ENCODE results near the gene RRP8. TPM values are rescaled to one million over a fixed set of nuclear protein-coding genes. Genes with fewer than 3 reads are reported as not detected.

Gene RRP8
- total RNA-seq, 1 donor from 2014 or later: 21.7 TPM

GRCh38 chr11:6636480-6636879 lies 33.1 kb upstream of the RRP8 start:
- Mint-ChIP-seq H3K36me3 (ENCODE audit: insufficient read depth) (peaks cover 10% of the 10 kb centered on the region), H3K27ac (no peak overlapping the region), H3K4me1 (ENCODE audit: low read depth) (peaks cover 5% of the 10 kb centered on the region), H3K9me3 (ENCODE audit: low read depth) (no peaks in the 10 kb centered on the region), H3K4me3 (ENCODE audit: low read depth) (no peak overlapping the region), H3K27me3 (peaks cover 5% of the 10 kb centered on the region)
- no peak for DNase-seq (ENCODE audit: low spot score, unreplicated experiment)
- no peak for TF ChIP-seq CTCF (IDR thresholded peaks at IDR 0.05; ENCODE audit: unreplicated experiment)

- H3K4me1 Mint-ChIP-seq (ENCODE audit: low read depth): peaks cover 5% of the 10 kb centered on the region
- H3K27ac Mint-ChIP-seq: peak overlapping the region; percentile 15
- no peak overlapping the region for H3K4me3 Mint-ChIP-seq (ENCODE audit: low read depth)
- DNase-seq (ENCODE audit: low spot score, unreplicated experiment): no peak
- H3K27me3 Mint-ChIP-seq: peaks cover 15% of the 10 kb centered on the region
- TF ChIP-seq CTCF (IDR thresholded peaks at IDR 0.05; ENCODE audit: unreplicated experiment): no peak
- peaks cover 17% of the 10 kb centered on the region for H3K36me3 Mint-ChIP-seq (ENCODE audit: insufficient read depth)
- no peaks in the 10 kb centered on the region for H3K9me3 Mint-ChIP-seq (ENCODE audit: low read depth)
These were observed 31.9 kb upstream of the RRP8 start for GRCh38 chr11:6635082-6635932.

- peaks cover 17% of the 10 kb centered on the region for H3K27me3 Mint-ChIP-seq
- H3K9me3 Mint-ChIP-seq (ENCODE audit: low read depth): no peaks in the 10 kb centered on the region
- no peak overlapping the region for H3K27ac Mint-ChIP-seq
- TF ChIP-seq CTCF (IDR thresholded peaks at IDR 0.05; ENCODE audit: unreplicated experiment): no peak
- H3K4me3 Mint-ChIP-seq (ENCODE audit: low read depth): no peak overlapping the region
- DNase-seq (ENCODE audit: low spot score, unreplicated experiment): no peak
- peaks cover 5% of the 10 kb centered on the region for H3K4me1 Mint-ChIP-seq (ENCODE audit: low read depth)
- peaks cover 21% of the 10 kb centered on the region for H3K36me3 Mint-ChIP-seq (ENCODE audit: insufficient read depth)
These were observed 31.1 kb upstream of the RRP8 start for GRCh38 chr11:6634534-6634933.

GRCh38 chr11:6633422-6634408 lies 30.3 kb upstream of the RRP8 start:
- Mint-ChIP-seq H3K4me1 (ENCODE audit: low read depth) (peaks cover 5% of the 10 kb centered on the region), H3K9me3 (ENCODE audit: low read depth) (no peaks in the 10 kb centered on the region), H3K36me3 (ENCODE audit: insufficient read depth) (peaks cover 25% of the 10 kb centered on the region), H3K27ac (no peak overlapping the region), H3K27me3 (peaks cover 20% of the 10 kb centered on the region), H3K4me3 (ENCODE audit: low read depth) (no peak overlapping the region)
- no peak for DNase-seq (ENCODE audit: low spot score, unreplicated experiment)
- no peak for TF ChIP-seq CTCF (IDR thresholded peaks at IDR 0.05; ENCODE audit: unreplicated experiment)
